Keratinocyte (primary cell): ENCODE data around the gene PLXNB2. TPM values are rescaled to one million over a fixed set of nuclear protein-coding genes. Genes with fewer than 3 reads are reported as not detected.

ENCODE experiments used
- DNase-seq: peaks from one replicate; pipeline ENCODE4 v3.0.0-alpha.2; 2011; ENCODE audit warnings: low read depth, missing footprints, low spot score
- FAIRE-seq: peaks from 2 replicates; lab custom pipeline; 2011; peaks lifted over from hg19 to GRCh38; lab: Jason Lieb, UNC
- H2AFZ ChIP-seq: 2 replicates; pipeline ENCODE4 v1.6.0; 2012; ENCODE audit warnings: low read length, control low read depth, inconsistent platforms; ENCODE audit not compliant: control insufficient read depth
- H3K27ac ChIP-seq: 2 replicates; pipeline ENCODE4 v1.5.1; 2011; ENCODE audit warnings: low read length; ENCODE audit not compliant: control insufficient read depth, insufficient read depth
- H3K27me3 ChIP-seq: 3 replicates; pipeline ENCODE4 v1.6.0; 2011; ENCODE audit warnings: low read length; ENCODE audit not compliant: control insufficient read depth, insufficient read depth; ENCODE audit errors: extremely low read depth
- H3K36me3 ChIP-seq, 2 experiments: 2 replicates in 1 of 2; 3 replicates in 1 of 2; pipeline ENCODE4 v1.5.1; 2011; ENCODE audit warnings: low read length in 2 of 2, mild to moderate bottlenecking in 1 of 2; ENCODE audit not compliant: control insufficient read depth in 2 of 2, insufficient read depth in 2 of 2; ENCODE audit errors: extremely low read depth in 1 of 2
- H3K4me1 ChIP-seq: 3 replicates; pipeline ENCODE4 v1.5.1; 2011; ENCODE audit warnings: low read length; ENCODE audit not compliant: control insufficient read depth, insufficient read depth; ENCODE audit errors: extremely low read depth
- H3K4me2 ChIP-seq: 3 replicates; pipeline ENCODE4 v1.6.0; 2011; ENCODE audit warnings: low read depth, low read length; ENCODE audit not compliant: control insufficient read depth, insufficient read depth; ENCODE audit errors: extremely low read depth
- H3K4me3 ChIP-seq, 3 experiments: fragments of 200-600 bp in 1 of 3; sonication (generic) in 1 of 3; 2 replicates in 2 of 3; 3 replicates in 1 of 3; pipeline ENCODE4 v1.5.1; 2011 to 2016; ENCODE audit warnings: low read length in 3 of 3, mild to moderate bottlenecking in 3 of 3, control low read depth in 2 of 3, inconsistent platforms in 1 of 3, low read depth in 1 of 3, mixed read lengths in 1 of 3, mixed run types in 1 of 3, moderate library complexity in 1 of 3; ENCODE audit not compliant: control insufficient read depth in 2 of 3, insufficient read depth in 2 of 3; ENCODE audit errors: extremely low read depth in 1 of 3
- H3K79me2 ChIP-seq: 2 replicates; pipeline ENCODE4 v1.6.0; 2012; ENCODE audit warnings: low read length; ENCODE audit not compliant: control insufficient read depth, insufficient read depth
- H3K9ac ChIP-seq: 3 replicates; pipeline ENCODE4 v1.6.0; 2011; ENCODE audit warnings: low read length; ENCODE audit not compliant: control insufficient read depth, insufficient read depth; ENCODE audit errors: extremely low read depth
- H3K9me1 ChIP-seq: 3 replicates; pipeline ENCODE4 v1.6.0; 2011; ENCODE audit warnings: low read length; ENCODE audit not compliant: control insufficient read depth, insufficient read depth; ENCODE audit errors: extremely low read depth
- H3K9me3 ChIP-seq: 2 replicates; pipeline ENCODE4 v1.5.1; 2012; ENCODE audit warnings: low read depth, low read length; ENCODE audit not compliant: control insufficient read depth
- H4K20me1 ChIP-seq: 3 replicates; pipeline ENCODE4 v1.6.0; 2011; ENCODE audit warnings: low read length; ENCODE audit not compliant: control insufficient read depth, insufficient read depth; ENCODE audit errors: extremely low read depth
- CTCF ChIP-seq, 3 experiments: IDR thresholded peaks in 1 of 3; conservative IDR thresholded peaks in 1 of 3; optimal IDR thresholded peaks in 1 of 3; 2 replicates in 2 of 3; 3 replicates in 1 of 3; pipeline versions ENCODE3 to v1.5.1; 2011; ENCODE audit warnings: low read length in 3 of 3, mild to moderate bottlenecking in 3 of 3, moderate library complexity in 2 of 3, control low read depth in 1 of 3, inconsistent platforms in 1 of 3; ENCODE audit not compliant: insufficient read depth in 2 of 3; ENCODE audit errors: extremely low read depth in 1 of 3
- EZH2 ChIP-seq: IDR thresholded peaks from one replicate; pipeline ENCODE4 v1.6.1; 2012; ENCODE audit warnings: inconsistent platforms, mild to moderate bottlenecking, low read length, moderate library complexity
- dilution Hi-C: fragments of 300-500 bp; cut with MboI; formaldehyde crosslinking; loops from one replicate; pipeline ENCODE4 v1.7.0; 2020; ENCODE audit warnings: low sequenced_read_pairs; ENCODE audit not compliant: extremely low pct_ligation_motif_present
- polyA plus RNA-seq, 5 experiments: library from polyadenylated mRNA; depleted of rRNA in 3 of 5; stranded (reverse) in 3 of 5; stranded (forward) in 1 of 5; unstranded in 1 of 5; fragments of >200 nt; gene quantifications; 1 replicate in 1 of 5; 2 replicates in 3 of 5; 3 replicates in 1 of 5; pipeline versions ENCODE4 v1.2.1 to v1.2.3, GENCODE V29; 2011 to 2012; ENCODE audit warnings: missing spikeins in 2 of 5, low read depth in 1 of 5, low replicate concordance in 1 of 5

Gene PLXNB2
- polyA plus RNA-seq, 1 donor (not counting 4 experiments of a cell fraction or from before 2014, with no cell fraction given) = 44.3 TPM

GRCh38 chr22:50298266-50298637 lies 9.2 kb downstream of the PLXNB2 start:
- Histone ChIP-seq H3K4me1 (peaks cover 44% of the 10 kb centered on the region), H3K79me2 (peaks cover 94% of the 10 kb centered on the region), H3K4me3 (no peak overlapping the region), H3K27me3 (no peaks in the 10 kb centered on the region), H3K4me2 (no peak overlapping the region), H3K9me3 (no peaks in the 10 kb centered on the region), H3K27ac (no peak overlapping the region), H3K9me1 (peaks cover 5% of the 10 kb centered on the region), H2AFZ (no peak overlapping the region), H4K20me1 (peaks cover 15% of the 10 kb centered on the region), H3K36me3 (peaks cover 6 to 11% of the 10 kb centered on the region in 2 experiments), H3K9ac (no peak overlapping the region)
- no peak for TF ChIP-seq EZH2
- TF ChIP-seq CTCF (optimal IDR thresholded peaks at IDR 0.05 in 1 of 3, IDR thresholded peaks at IDR 0.05 in 1 of 3, conservative IDR thresholded peaks at IDR 0.05 in 1 of 3; ENCODE audit: extremely low read depth in 1 of 3, insufficient read depth in 2 of 3, low read length in 3 of 3) = no peak
- FAIRE-seq = no peak
- no peak for DNase-seq
- dilution Hi-C loops = no loop called here

- Histone ChIP-seq H4K20me1 (peaks cover 15% of the 10 kb centered on the region), H3K9me1 (peaks cover 5% of the 10 kb centered on the region), H3K9me3 (no peaks in the 10 kb centered on the region), H3K9ac (no peak overlapping the region), H3K79me2 (peaks cover 94% of the 10 kb centered on the region), H3K27me3 (no peaks in the 10 kb centered on the region), H3K36me3 (peaks cover 6 to 13% of the 10 kb centered on the region in 2 experiments), H3K4me2 (no peak overlapping the region), H3K4me3 (no peak overlapping the region), H3K27ac (no peak overlapping the region), H2AFZ (no peak overlapping the region), H3K4me1 (peaks cover 44% of the 10 kb centered on the region)
- dilution Hi-C loops = no loop called here
- no peak for TF ChIP-seq EZH2
- no peak for TF ChIP-seq CTCF (optimal IDR thresholded peaks at IDR 0.05 in 1 of 3, IDR thresholded peaks at IDR 0.05 in 1 of 3, conservative IDR thresholded peaks at IDR 0.05 in 1 of 3; ENCODE audit: extremely low read depth in 1 of 3, insufficient read depth in 2 of 3, low read length in 3 of 3)
- FAIRE-seq = no peak
- DNase-seq = no peak
These were observed 9.8 kb downstream of the PLXNB2 start for GRCh38 chr22:50297510-50298265.
